Fibroblast of lung (primary cell): ENCODE results near the gene PLEKHG4B. TPM values are rescaled to one million over a fixed set of nuclear protein-coding genes. Genes with fewer than 3 reads are reported as not detected.
"Not testable (repeated sequence)": the region's sequence is repeated elsewhere in the genome, so short reads cannot be mapped to it uniquely, and the experiment has no call there.

ENCODE experiments used
- DNase-seq, 2 donors: peaks; one replicate each; pipeline versions ENCODE4 v3.0.0 to v3.0.0-alpha.2; 2010; ENCODE audit warnings: low read depth in 2 of 2
- H2AFZ ChIP-seq: 2 replicates; pipeline ENCODE4 v1.5.1; 2012; ENCODE audit warnings: low read length, control low read depth, inconsistent platforms
- H3K27ac ChIP-seq: 2 replicates; pipeline ENCODE4 v1.5.1; 2011; ENCODE audit warnings: low read length, control low read depth; ENCODE audit not compliant: insufficient read depth
- H3K27me3 ChIP-seq: 2 replicates; pipeline ENCODE4 v1.5.1; 2011; ENCODE audit warnings: mild to moderate bottlenecking, low read length; ENCODE audit not compliant: control insufficient read depth, insufficient read depth
- H3K36me3 ChIP-seq: 2 replicates; pipeline ENCODE4 v1.5.1; 2011; ENCODE audit warnings: low read length; ENCODE audit not compliant: control insufficient read depth, insufficient read depth
- H3K4me1 ChIP-seq: 2 replicates; pipeline ENCODE4 v1.5.1; 2011; ENCODE audit warnings: low read length; ENCODE audit not compliant: control insufficient read depth, insufficient read depth; ENCODE audit errors: extremely low read depth
- H3K4me2 ChIP-seq: 2 replicates; pipeline ENCODE4 v1.5.1; 2011; ENCODE audit warnings: low read length, control low read depth; ENCODE audit not compliant: insufficient read depth; ENCODE audit errors: extremely low read depth
- H3K4me3 ChIP-seq, 4 experiments: fragments of 200-600 bp in 1 of 4; sonication (generic) in 1 of 4; replicated peaks in 1 of 4; 2 replicates each; pipeline ENCODE4 v1.5.1; 2011 to 2016; ENCODE audit warnings: low read length in 4 of 4, low read depth in 3 of 4, mild to moderate bottlenecking in 3 of 4, control low read depth in 2 of 4, inconsistent platforms in 1 of 4, mixed read lengths in 1 of 4; ENCODE audit not compliant: insufficient read depth in 1 of 4; ENCODE audit errors: control extremely low read depth in 1 of 4
- H3K79me2 ChIP-seq: 2 replicates; pipeline ENCODE4 v1.5.1; 2012; ENCODE audit warnings: mild to moderate bottlenecking, low read length, inconsistent platforms; ENCODE audit not compliant: control insufficient read depth, insufficient read depth
- H3K9ac ChIP-seq: 2 replicates; pipeline ENCODE4 v1.5.1; 2011; ENCODE audit warnings: mild to moderate bottlenecking, low read length, control low read depth; ENCODE audit not compliant: insufficient read depth
- H3K9me3 ChIP-seq: 2 replicates; pipeline ENCODE4 v1.5.1; 2012; ENCODE audit warnings: low read depth, low read length; ENCODE audit not compliant: control insufficient read depth, insufficient read depth
- H4K20me1 ChIP-seq: 2 replicates; pipeline ENCODE4 v1.5.1; 2011; ENCODE audit warnings: low read length; ENCODE audit not compliant: control insufficient read depth, insufficient read depth; ENCODE audit errors: extremely low read depth
- EZH2 ChIP-seq: IDR thresholded peaks from 2 replicates; pipeline ENCODE4 v1.5.1; 2012; ENCODE audit warnings: low read length, control low read depth, mild to moderate bottlenecking; ENCODE audit errors: missing control alignments
- polyA plus RNA-seq, 2 donors: library from polyadenylated mRNA; depleted of rRNA in 1 of 2; stranded (reverse) in 1 of 2; unstranded in 1 of 2; fragments of >200 nt; gene quantifications; 2 replicates each; pipeline ENCODE4 v1.2.1, GENCODE V29; 2011 to 2012; ENCODE audit warnings: missing spikeins in 1 of 2
- total RNA-seq: library from RNA; depleted of rRNA; stranded (reverse); fragments of >200 nt; gene quantifications from 2 replicates; pipeline ENCODE4 v1.2.1, GENCODE V29; 2014
- TF ChIP-seq, protein P1 (sequence below), 2 donors: IDR thresholded peaks in 1 of 2; conservative IDR thresholded peaks in 1 of 2; 1 replicate in 1 of 2; 2 replicates in 1 of 2; pipeline ENCODE4 v1.5.1; 2011 to 2012; ENCODE audit warnings: low read length in 2 of 2, control low read depth in 1 of 2, inconsistent platforms in 1 of 2, low read depth in 1 of 2, mild to moderate bottlenecking in 1 of 2

PLEKHG4B gene
- total and polyA plus RNA-seq, 2 donors (not counting 1 experiment from before 2014, with no cell fraction given) = under 0.01 to 0.08 TPM

DNA sequence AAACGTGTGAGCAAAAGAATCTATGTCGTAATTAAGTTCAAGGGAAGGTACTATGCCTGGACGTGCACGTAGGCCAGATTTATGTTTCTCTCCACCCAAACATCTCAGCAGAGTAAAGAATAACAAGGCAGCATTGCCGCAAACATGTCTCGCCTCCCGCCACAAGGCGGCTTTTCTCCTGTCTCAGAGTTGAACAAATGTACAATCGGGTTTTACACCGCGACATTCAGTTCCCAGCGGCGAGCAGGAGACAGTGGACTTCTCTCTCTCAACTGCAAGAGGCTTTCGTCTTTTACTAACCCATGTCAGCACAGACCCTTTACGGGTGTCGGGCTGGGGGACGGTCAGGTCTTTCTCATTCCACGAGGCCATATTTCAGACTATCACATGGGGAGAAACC, 105.1 kb downstream of the PLEKHG4B start:
- not testable (repeated sequence) for H3K4me2 ChIP-seq, H4K20me1 ChIP-seq, H3K27ac ChIP-seq, H3K4me3 ChIP-seq, H3K36me3 ChIP-seq, H3K79me2 ChIP-seq, H3K9me3 ChIP-seq, H2AFZ ChIP-seq, H3K4me1 ChIP-seq, H3K9ac ChIP-seq, H3K27me3 ChIP-seq
- TF ChIP-seq, protein P1, sequence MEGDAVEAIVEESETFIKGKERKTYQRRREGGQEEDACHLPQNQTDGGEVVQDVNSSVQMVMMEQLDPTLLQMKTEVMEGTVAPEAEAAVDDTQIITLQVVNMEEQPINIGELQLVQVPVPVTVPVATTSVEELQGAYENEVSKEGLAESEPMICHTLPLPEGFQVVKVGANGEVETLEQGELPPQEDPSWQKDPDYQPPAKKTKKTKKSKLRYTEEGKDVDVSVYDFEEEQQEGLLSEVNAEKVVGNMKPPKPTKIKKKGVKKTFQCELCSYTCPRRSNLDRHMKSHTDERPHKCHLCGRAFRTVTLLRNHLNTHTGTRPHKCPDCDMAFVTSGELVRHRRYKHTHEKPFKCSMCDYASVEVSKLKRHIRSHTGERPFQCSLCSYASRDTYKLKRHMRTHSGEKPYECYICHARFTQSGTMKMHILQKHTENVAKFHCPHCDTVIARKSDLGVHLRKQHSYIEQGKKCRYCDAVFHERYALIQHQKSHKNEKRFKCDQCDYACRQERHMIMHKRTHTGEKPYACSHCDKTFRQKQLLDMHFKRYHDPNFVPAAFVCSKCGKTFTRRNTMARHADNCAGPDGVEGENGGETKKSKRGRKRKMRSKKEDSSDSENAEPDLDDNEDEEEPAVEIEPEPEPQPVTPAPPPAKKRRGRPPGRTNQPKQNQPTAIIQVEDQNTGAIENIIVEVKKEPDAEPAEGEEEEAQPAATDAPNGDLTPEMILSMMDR (conservative IDR thresholded peaks at IDR 0.05 in 1 of 2, IDR thresholded peaks at IDR 0.05 in 1 of 2; ENCODE audit: low read depth in 1 of 2, low read length in 2 of 2) = peak in 1 of 2 donors; percentile 5
- DNase-seq = peak in 1 of 2 donors; percentile 35

DNA sequence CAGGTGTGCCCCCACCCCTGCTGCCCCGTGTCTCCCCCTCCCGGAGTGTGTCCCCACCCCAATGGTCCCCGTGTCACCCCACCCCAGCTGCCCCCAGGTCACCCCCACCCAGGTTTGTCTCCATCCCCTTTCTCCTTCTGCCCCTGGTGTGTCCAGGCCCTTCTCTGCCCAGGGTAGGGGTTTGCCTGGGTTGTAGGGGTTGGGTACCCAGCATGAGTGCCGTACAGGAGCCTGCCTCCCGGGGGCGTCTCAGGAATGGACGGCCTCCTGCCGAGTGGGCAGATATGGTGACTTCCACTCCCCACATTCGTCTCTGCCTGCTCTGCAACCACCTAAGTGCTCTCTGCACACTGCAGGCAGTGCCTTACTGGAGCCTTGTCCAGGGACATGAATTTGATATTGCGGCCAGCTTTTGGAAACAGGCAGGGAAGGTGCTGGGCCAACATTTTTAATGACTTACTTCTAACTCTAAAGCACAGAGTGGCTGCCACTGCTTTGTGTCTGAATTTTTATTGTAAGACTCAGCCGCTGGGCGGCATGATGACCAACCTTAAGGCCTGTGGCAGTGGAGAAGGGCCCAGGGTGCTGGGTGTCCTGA, 106.0 kb downstream of the PLEKHG4B start:
- TF ChIP-seq, protein P1 (conservative IDR thresholded peaks at IDR 0.05 in 1 of 2, IDR thresholded peaks at IDR 0.05 in 1 of 2; ENCODE audit: low read depth in 1 of 2, low read length in 2 of 2) = no peak
- no peak for TF ChIP-seq EZH2
- no peaks in the 10 kb centered on the region for H3K79me2 ChIP-seq
- H3K36me3 ChIP-seq = no peaks in the 10 kb centered on the region

DNA sequence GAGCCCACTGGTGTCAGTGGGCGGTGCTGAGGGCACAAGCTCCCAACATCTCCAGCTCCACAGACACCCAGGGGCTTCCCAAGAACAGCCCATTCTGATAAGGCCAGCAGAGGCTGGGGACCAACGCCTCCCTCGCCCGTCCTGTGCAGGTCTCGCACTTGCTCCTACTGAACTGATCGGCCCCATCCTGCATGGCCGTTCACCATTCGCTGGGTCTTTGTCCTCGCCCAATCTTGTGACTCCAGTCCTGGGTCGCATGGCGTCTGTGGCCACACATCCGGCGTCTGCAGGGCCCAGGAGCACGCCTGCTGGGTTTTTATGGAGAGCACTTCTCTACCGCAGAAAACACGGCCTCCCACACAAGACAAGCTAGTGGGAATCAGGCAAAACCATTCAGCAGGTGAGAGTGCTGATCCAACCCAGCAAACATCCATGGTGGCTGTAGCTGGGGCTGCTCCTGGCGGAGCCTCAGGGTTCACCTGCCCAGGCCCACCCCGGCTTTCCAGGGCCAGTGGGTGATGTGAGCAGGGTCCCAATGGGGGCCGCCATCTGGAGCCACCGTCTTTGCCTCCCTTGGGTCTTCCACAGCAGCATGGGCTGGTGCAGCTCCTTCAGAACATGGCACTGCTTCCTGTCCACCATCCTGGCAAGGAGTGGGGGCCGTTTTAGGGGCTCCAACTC, 106.7 kb downstream of the PLEKHG4B start:
- Histone ChIP-seq H2AFZ (no peak overlapping the region), H3K4me3 (no peak overlapping the region), H3K9me3 (no peaks in the 10 kb centered on the region), H3K27ac (no peak overlapping the region), H3K27me3 (no peaks in the 10 kb centered on the region), H3K9ac (no peak overlapping the region), H3K36me3 (peaks cover 2% of the 10 kb centered on the region), H3K79me2 (no peaks in the 10 kb centered on the region), H4K20me1 (no peaks in the 10 kb centered on the region), H3K4me1 (no peaks in the 10 kb centered on the region), H3K4me2 (no peak overlapping the region)
- no peak for TF ChIP-seq EZH2
- TF ChIP-seq, protein P1 (conservative IDR thresholded peaks at IDR 0.05 in 1 of 2, IDR thresholded peaks at IDR 0.05 in 1 of 2; ENCODE audit: low read depth in 1 of 2, low read length in 2 of 2) = no peak
- DNase-seq = no peak

More for the DNA sequence above, 106.0 kb downstream of the PLEKHG4B start:
- no peaks in the 10 kb centered on the region for H4K20me1 ChIP-seq
- DNase-seq = no peak
- H3K4me2 ChIP-seq = no peak overlapping the region
- no peak overlapping the region for H3K27ac ChIP-seq
- H3K9me3 ChIP-seq = no peaks in the 10 kb centered on the region
- H3K27me3 ChIP-seq = no peaks in the 10 kb centered on the region
- no peak overlapping the region for H3K4me3 ChIP-seq
- no peak overlapping the region for H3K9ac ChIP-seq
- no peak overlapping the region for H2AFZ ChIP-seq
- H3K4me1 ChIP-seq = no peaks in the 10 kb centered on the region
